Panc1 (cell line): ENCODE measurements around the gene NUP37.
"Not testable (repeated sequence)": the region's sequence is repeated elsewhere in the genome, so short reads cannot be mapped to it uniquely, and the experiment has no call there.

ENCODE experiments used
- POLR2AphosphoS5 ChIP-seq: IDR thresholded peaks from 2 replicates; pipeline ENCODE4 v1.6.1; 2012; ENCODE audit warnings: mild to moderate bottlenecking, low read depth, low read length, moderate library complexity
- SIN3A ChIP-seq: IDR thresholded peaks from 2 replicates; pipeline ENCODE4 v1.6.1; 2012; ENCODE audit warnings: low read depth, mild to moderate bottlenecking, low read length, moderate library complexity, borderline replicate concordance; ENCODE audit not compliant: insufficient read depth
- TCF7L2 ChIP-seq: IDR thresholded peaks from 2 replicates; pipeline ENCODE4 v1.6.1; 2011; ENCODE audit warnings: mild to moderate bottlenecking, low read depth, low read length, inconsistent platforms
- TF ChIP-seq, protein P1 (sequence below): fragments of 450-650 bp; IDR thresholded peaks from 2 replicates; pipeline ENCODE4 v1.5.1; 2017; ENCODE audit warnings: mild to moderate bottlenecking

GRCh38 chr12:102142866-102143373 lies 23.0 kb upstream of the NUP37 start:
- TF ChIP-seq, protein P1, sequence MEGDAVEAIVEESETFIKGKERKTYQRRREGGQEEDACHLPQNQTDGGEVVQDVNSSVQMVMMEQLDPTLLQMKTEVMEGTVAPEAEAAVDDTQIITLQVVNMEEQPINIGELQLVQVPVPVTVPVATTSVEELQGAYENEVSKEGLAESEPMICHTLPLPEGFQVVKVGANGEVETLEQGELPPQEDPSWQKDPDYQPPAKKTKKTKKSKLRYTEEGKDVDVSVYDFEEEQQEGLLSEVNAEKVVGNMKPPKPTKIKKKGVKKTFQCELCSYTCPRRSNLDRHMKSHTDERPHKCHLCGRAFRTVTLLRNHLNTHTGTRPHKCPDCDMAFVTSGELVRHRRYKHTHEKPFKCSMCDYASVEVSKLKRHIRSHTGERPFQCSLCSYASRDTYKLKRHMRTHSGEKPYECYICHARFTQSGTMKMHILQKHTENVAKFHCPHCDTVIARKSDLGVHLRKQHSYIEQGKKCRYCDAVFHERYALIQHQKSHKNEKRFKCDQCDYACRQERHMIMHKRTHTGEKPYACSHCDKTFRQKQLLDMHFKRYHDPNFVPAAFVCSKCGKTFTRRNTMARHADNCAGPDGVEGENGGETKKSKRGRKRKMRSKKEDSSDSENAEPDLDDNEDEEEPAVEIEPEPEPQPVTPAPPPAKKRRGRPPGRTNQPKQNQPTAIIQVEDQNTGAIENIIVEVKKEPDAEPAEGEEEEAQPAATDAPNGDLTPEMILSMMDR: not testable (repeated sequence)
- not testable (repeated sequence) for TF ChIP-seq POLR2AphosphoS5, SIN3A, TCF7L2
